ENCODE data around the gene ZDHHC12.

ZDHHC12 gene

DNA sequence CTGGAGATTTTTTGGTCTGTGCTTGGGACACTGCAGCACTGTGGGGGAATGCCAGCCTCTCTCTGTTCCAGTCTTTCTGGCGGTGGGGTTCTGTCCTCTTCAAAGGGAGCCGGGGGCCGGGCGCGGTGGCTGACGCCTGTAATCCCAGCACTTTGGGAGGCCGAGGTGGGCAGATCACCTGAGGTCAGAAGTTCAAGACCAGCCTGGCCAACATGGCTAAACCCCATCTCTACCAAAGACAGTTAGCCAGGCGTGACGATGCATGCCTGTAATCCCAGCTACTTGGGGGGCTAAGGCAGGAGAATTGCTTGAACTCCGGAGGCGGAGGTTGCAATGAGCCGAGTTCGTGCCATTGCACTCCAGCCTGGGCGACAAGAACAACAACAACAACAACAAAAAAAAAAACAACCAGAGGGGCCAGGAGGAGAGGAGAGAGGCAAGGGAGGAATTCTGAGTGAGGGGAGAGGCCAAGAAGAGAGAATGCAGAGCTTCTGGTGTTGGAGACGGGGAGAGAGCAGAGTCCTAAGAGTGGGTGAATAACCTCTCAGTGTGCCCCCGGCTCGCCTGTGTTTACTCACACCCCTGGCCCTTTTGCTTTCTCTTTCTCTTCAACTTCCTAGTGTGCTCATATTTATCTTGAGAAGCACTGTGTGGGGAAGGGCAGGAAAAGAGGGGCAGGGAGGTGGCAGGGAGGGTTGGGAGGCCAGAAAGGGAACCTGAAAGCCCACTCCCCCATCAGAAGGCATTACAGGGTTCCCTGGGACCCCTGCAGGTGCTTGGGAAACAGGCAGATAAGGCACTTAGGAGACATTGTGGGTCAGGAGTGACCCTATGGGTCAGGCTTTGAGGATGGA is 38.1 kb downstream of the ZDHHC12 start:
- DNase-seq (ENCODE audit: low read depth in 2 of 2), result peak in 1 of 2 donors; percentile 13

DNA sequence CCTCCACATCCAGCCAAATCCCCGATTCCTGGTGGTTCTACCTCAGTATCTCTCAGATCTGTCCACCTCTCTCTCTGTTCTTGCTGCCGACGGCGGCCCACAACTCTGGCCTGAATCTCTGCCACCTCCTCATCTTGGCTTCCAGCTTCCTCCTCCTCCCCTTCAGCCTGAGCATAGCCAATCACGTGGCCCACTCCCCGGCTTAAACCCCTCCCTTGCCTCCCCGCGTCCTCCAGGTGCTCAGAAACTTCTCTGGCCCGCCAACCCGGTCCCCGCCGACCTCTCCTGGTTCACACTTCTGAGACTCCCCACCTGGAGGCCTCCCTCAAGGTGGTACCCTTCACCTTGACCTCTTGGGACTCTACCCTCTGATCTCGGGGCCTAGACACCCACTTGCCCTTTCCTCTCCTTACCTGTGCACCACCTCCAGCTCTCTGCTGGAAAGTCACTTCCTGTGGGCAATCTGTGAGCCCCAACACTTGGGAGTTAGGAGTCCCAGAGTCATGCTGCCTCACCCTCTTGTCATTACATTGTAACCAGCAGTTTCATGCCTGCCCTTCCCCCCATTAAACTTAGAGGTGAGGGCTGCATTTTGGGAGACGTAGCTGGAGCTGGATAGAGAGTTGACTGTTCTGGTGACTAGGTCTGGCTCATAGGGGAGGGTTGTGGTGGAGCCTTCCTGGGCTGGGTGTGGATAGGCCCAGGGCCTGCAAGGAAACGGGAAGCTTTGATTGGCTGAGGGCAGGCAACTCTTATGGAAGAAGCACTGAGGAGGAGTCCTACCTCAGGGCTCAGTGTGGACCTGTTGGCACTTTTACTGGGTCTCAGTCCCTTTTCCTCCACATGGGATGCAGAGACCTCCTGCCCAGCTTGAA is 39.4 kb downstream of the ZDHHC12 start:
- DNase-seq (ENCODE audit: low read depth in 2 of 2), result peak; percentile 39 to 51

DNA sequence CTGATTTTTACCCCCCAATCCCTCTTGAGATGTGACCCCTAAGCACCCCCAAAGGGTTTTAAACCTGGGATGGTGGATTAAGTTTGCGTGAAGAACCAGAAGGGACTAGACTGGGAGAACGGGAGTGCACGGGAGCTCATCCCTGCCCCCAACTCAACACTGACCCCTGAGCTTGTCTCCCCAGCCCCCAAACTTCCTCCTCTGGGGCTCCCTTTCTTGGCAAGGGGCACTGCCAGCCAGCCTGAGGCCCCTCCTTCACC is 39.9 kb downstream of the ZDHHC12 start:
- DNase-seq (ENCODE audit: low read depth in 2 of 2), result no peak

DNA sequence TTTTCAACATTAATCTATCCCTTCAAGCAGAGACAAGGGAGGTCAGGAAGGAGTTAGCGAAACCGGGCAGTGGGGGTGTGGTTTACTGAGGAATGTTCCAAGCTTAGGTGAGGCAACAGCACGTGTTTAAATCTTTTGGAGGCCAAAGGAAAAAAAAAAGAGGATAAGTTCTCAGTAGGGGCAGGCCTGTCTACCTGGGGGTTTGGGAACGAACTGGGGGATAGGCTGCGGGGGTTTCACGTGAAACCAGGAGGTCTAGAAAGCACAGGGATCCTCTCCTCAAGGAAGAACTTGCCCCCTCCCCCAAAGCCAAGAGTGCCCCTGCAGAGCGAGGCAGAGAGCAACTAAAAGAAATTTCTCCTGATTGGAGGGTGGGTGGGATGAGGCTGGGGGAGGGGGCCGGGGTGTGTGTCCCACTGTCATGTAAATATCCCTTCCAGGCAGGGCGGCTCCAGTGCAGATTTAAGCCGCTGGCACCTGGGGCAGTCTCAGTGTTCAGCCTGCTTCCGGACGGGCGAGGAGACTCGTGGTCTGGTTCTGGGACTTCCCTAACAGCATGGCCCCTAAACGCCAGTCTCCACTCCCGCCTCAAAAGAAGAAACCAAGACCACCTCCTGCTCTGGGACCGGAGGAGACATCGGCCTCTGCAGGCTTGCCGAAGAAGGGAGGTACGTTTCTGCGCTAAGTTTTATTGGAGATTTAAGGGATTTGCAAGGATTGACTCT is 40.4 kb downstream of the ZDHHC12 start:
- peak in 1 of 2 donors; percentile 16 for DNase-seq (ENCODE audit: low read depth in 2 of 2)

DNA sequence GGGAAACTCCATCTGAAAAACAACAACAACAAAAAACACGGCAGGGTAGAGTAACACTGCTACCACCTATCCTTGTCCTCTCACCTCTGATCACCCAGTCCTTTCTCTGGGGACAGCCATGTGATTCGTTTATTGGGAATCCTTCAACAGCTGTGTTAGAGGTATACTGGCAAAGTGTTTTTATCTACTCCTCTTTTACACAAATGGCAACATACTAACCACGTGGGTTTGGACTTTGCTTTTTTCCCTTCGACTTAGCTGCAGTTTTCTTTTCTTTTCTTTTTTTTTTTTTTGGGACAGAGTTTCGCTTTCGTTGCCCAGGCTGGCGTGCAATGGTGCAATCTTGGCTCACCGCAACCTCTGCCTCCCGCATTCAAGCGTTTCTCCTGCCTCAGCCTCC is 46.1 kb downstream of the ZDHHC12 start:
- DNase-seq (ENCODE audit: low read depth in 2 of 2), result no peak

DNA sequence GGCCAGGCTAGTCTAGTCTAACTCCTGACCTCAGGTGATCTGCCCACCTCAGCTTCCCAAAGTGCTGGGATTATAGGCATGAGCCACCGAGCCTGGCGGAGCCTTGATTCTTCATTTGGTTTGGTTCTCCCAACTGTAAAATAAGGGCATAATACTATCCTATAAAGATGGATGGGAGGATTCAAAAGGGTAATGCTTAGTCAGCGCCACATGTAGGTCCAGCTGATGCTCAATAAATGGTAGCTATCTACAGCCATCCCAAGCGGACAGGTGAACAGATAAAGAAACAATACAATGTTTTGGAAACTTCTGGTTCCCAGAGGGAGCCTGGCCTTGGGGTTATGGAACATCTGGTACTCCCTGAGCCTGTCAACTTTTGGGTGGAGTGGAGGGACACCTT is 48.5 kb downstream of the ZDHHC12 start:
- DNase-seq (ENCODE audit: low read depth in 2 of 2), result no peak

Data from stimulated activated CD8-positive, alpha-beta memory T cell treated with anti-CD3 and anti-CD28 coated beads, Interleukin-2, amount 100 ng/mL, for 1 hour (primary cell).